ENCODE results near the gene TVP23A.

- TF ChIP-seq CTCF (IDR thresholded peaks at IDR 0.05 in 8 of 11, conservative IDR thresholded peaks at IDR 0.05 in 3 of 11) (no peak), POLR2A (IDR thresholded peaks at IDR 0.05) (no peak)
Measured at GRCh38 chr16:10763456-10763855, 55.1 kb downstream of the TVP23A start.

Data from spleen (tissue), 7 donors.